GM18505 (cell line): Measurements from ENCODE around the gene PRPF19.
"Not testable (repeated sequence)": the region's sequence is repeated elsewhere in the genome, so short reads cannot be mapped to it uniquely, and the experiment has no call there.

ENCODE experiments used
- ATAC-seq: cut with Tn5 transposase; IDR thresholded peaks from one replicate; pipeline ENCODE4 v1.9.1; 2021; ENCODE audit not compliant: unreplicated experiment
- POLR2A ChIP-seq: IDR thresholded peaks from 4 replicates; pipeline ENCODE4 v1.6.1; 2011; ENCODE audit warnings: borderline replicate concordance; ENCODE audit not compliant: insufficient read depth, insufficient read length; ENCODE audit errors: extremely low read depth

Gene PRPF19

GRCh38 chr11:60912851-60913528, 6.6 kb upstream of the PRPF19 start:
- no peak for ATAC-seq
- no peak for TF ChIP-seq POLR2A

- no peak for TF ChIP-seq POLR2A
- no peak for ATAC-seq
These were observed 6.0 kb upstream of the PRPF19 start for GRCh38 chr11:60912223-60912850.

GRCh38 chr11:60910711-60911380, 4.5 kb upstream of the PRPF19 start:
- no peak for ATAC-seq
- TF ChIP-seq POLR2A = no peak

GRCh38 chr11:60910281-60910687, 3.9 kb upstream of the PRPF19 start:
- peak; percentile 27 for TF ChIP-seq POLR2A
- peak; percentile 34 for ATAC-seq

- ATAC-seq = not testable (repeated sequence)
These were observed 3.4 kb upstream of the PRPF19 start for GRCh38 chr11:60909680-60910280.

- no peak for TF ChIP-seq POLR2A
- ATAC-seq = no peak
These were observed 2.4 kb upstream of the PRPF19 start for GRCh38 chr11:60908803-60909202.

- no peak for ATAC-seq
- TF ChIP-seq POLR2A = no peak
These were observed 753 bp downstream of the PRPF19 start for GRCh38 chr11:60905551-60906113.

GRCh38 chr11:60905047-60905446, 1.3 kb downstream of the PRPF19 start:
- ATAC-seq = no peak
- no peak for TF ChIP-seq POLR2A

- no peak for ATAC-seq
- TF ChIP-seq POLR2A = no peak
These were observed 3.8 kb downstream of the PRPF19 start for GRCh38 chr11:60902625-60903024.

- ATAC-seq = no peak
- TF ChIP-seq POLR2A = no peak
These were observed 5.5 kb downstream of the PRPF19 start for GRCh38 chr11:60900673-60901404.

- TF ChIP-seq POLR2A = no peak
- ATAC-seq = no peak
These were observed 6.4 kb downstream of the PRPF19 start for GRCh38 chr11:60899977-60900376.

GRCh38 chr11:60899046-60899936, 7.1 kb downstream of the PRPF19 start:
- peak; percentile 16 for TF ChIP-seq POLR2A
- ATAC-seq = no peak

- TF ChIP-seq POLR2A = no peak
- ATAC-seq = no peak
These were observed 8.9 kb downstream of the PRPF19 start for GRCh38 chr11:60897496-60897895.

GRCh38 chr11:60895687-60896086, 10.7 kb downstream of the PRPF19 start:
- TF ChIP-seq POLR2A = no peak
- no peak for ATAC-seq
